ENCODE results near the gene KDM8. TPM values are rescaled to one million over a fixed set of nuclear protein-coding genes. Genes with fewer than 3 reads are reported as not detected.

The KDM8 gene
- total and polyA plus RNA-seq, 2 donors (not counting 3 experiments of a cell fraction or from before 2014, with no cell fraction given) = 5.1 to 8.4 TPM

GRCh38 chr16:27228045-27228444, 24.7 kb downstream of the KDM8 start:
- H3K4me3 ChIP-seq (replicated peaks in 1 of 3; ENCODE audit: insufficient read depth in 1 of 3, low read depth in 1 of 3, low read length in 3 of 3) = no peak overlapping the region
- peaks cover 0 to 18% of the 10 kb centered on the region in 2 experiments for H3K36me3 ChIP-seq (ENCODE audit: control insufficient read depth in 2 of 2, extremely low read depth in 1 of 2, insufficient read depth in 2 of 2, low read length in 2 of 2)
- FAIRE-seq (no peak), DNase-seq (ENCODE audit: low read depth, low spot score) (no peak)
- ChIA-PET CTCF (interaction anchor here (1.1 to 1.5 kb wide), 2 partner anchors 10 to 127 kb away, joined by 3 read pairs; no protein-coding TSS in a partner anchor), POLR2A (no interaction called here)
- no peak overlapping the region for H3K9ac ChIP-seq (replicated peaks; ENCODE audit: extremely low read depth, insufficient read depth, low read length)
- BruUV-seq (replicated peaks) = no TSS peak
- dilution Hi-C loops (cut with MboI; ENCODE audit: extremely low pct_ligation_motif_present, low sequenced_read_pairs) (no loop called here), intact Hi-C loops (cut with micrococcal nuclease) (no loop called here)
- H3K4me1 ChIP-seq (ENCODE audit: control insufficient read depth, extremely low read depth, insufficient read depth, low read length) = no peaks in the 10 kb centered on the region
- H2AFZ ChIP-seq (ENCODE audit: low read depth, low read length) = no peak overlapping the region
- no peaks in the 10 kb centered on the region for H3K27me3 ChIP-seq (ENCODE audit: control insufficient read depth in 2 of 2, insufficient read depth in 2 of 2, low read length in 2 of 2)
- no peaks in the 10 kb centered on the region for H3K9me3 ChIP-seq (replicated peaks; ENCODE audit: control insufficient read depth, insufficient read depth, low read length)
- H3K9me1 ChIP-seq (replicated peaks; ENCODE audit: control insufficient read depth, extremely low read depth, insufficient read depth, low read length) = no peaks in the 10 kb centered on the region
- H3K27ac ChIP-seq (ENCODE audit: insufficient read depth, low read depth, low read length) = no peak overlapping the region
- TF ChIP-seq POLR2A (IDR thresholded peaks at IDR 0.05; ENCODE audit: low read depth, low read length) (no peak), FOS (IDR thresholded peaks at IDR 0.05; ENCODE audit: borderline replicate concordance, insufficient read depth, low read length) (no peak), MAX (IDR thresholded peaks at IDR 0.05; ENCODE audit: insufficient read depth, insufficient read length) (no peak), MYC (IDR thresholded peaks at IDR 0.05; ENCODE audit: low read depth, low read length) (no peak)
- H4K20me1 ChIP-seq (replicated peaks; ENCODE audit: control insufficient read depth, extremely low read depth, insufficient read depth, low read length) = no peaks in the 10 kb centered on the region
- no peaks in the 10 kb centered on the region for H3K79me2 ChIP-seq (ENCODE audit: control insufficient read depth, insufficient read depth, low read length)
- H3K4me2 ChIP-seq (ENCODE audit: insufficient read depth, low read length) = no peak overlapping the region

DNA sequence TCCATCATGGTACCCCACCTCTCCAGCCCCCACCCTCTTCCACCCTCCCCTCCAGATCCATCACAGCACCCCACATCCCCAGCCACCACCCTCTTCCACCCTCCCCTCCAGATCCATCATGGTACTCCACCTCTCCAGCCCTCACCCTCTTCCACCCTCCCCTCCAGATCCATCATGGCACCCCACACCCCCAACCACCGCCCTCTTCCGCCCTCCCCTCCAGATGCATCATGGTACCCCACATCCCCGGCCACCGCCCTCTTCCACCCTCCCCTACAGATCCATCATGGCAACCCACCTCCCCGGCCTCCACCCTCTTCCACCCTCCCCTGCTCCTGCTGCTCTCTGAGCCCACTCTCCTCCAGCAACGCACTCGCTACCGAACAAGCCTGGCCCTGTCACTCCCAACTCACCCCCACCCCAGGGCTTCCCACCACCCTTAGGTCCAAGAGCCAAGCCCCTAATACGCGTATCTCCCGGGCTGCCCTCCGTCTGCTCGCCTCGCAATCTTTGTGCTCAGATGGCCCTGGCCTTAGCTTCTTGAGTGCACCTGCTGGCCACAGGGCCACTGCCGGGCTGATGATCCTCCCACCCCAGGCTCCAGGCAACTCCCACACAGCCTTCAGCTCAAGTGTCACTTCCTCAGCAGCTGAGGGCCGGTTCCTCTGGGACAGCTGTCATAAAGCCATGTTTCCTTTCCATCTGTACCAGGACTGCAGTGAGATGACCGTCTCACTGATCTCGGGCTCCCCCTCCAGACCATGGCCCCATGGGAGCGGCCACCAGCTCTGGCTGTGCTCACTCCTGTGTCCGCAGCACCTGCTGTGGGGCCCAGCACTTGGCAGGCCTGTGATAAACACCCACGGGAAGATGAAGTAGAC, 25.5 kb downstream of the KDM8 start:
- CTCF ChIA-PET = interaction anchor here (1.1 to 15.6 kb wide), 3 partner anchors 88 to 139 kb away, joined by 3 to 299 read pairs (median 3); no protein-coding TSS in a partner anchor
- no peaks in the 10 kb centered on the region for H3K4me1 ChIP-seq (ENCODE audit: control insufficient read depth, extremely low read depth, insufficient read depth, low read length)
- intact Hi-C loops (cut with micrococcal nuclease) (no loop called here), dilution Hi-C loops (cut with MboI; ENCODE audit: extremely low pct_ligation_motif_present, low sequenced_read_pairs) (no loop called here)
- no peak overlapping the region for H2AFZ ChIP-seq (ENCODE audit: low read depth, low read length)
- FAIRE-seq (no peak), DNase-seq (ENCODE audit: low read depth, low spot score) (no peak)
- no TSS peak for BruUV-seq (replicated peaks)
- no peak for TF ChIP-seq CTCF (IDR thresholded peaks at IDR 0.05; ENCODE audit: extremely low read depth in 1 of 2, insufficient read depth in 1 of 2, low read depth in 1 of 2, low read length in 2 of 2)
- no peak for TF ChIP-seq POLR2A (IDR thresholded peaks at IDR 0.05; ENCODE audit: low read depth, low read length)
- TF ChIP-seq JUN (IDR thresholded peaks at IDR 0.05; ENCODE audit: borderline replicate concordance, insufficient read depth, insufficient read length, low read depth) = no peak
- no peak for TF ChIP-seq MAX (IDR thresholded peaks at IDR 0.05; ENCODE audit: insufficient read depth, insufficient read length)
- TF ChIP-seq GATA2 (IDR thresholded peaks at IDR 0.05; ENCODE audit: insufficient read depth, insufficient read length, low read depth, low read length) = no peak
- TF ChIP-seq FOS (IDR thresholded peaks at IDR 0.05; ENCODE audit: borderline replicate concordance, insufficient read depth, low read length) = no peak
- no peaks in the 10 kb centered on the region for H3K9me1 ChIP-seq (replicated peaks; ENCODE audit: control insufficient read depth, extremely low read depth, insufficient read depth, low read length)
- POLR2A ChIA-PET = no interaction called here
- no peak overlapping the region for H3K4me2 ChIP-seq (ENCODE audit: insufficient read depth, low read length)
- H4K20me1 ChIP-seq (replicated peaks; ENCODE audit: control insufficient read depth, extremely low read depth, insufficient read depth, low read length) = no peaks in the 10 kb centered on the region
- no peaks in the 10 kb centered on the region for H3K27me3 ChIP-seq (ENCODE audit: control insufficient read depth in 2 of 2, insufficient read depth in 2 of 2, low read length in 2 of 2)
- no peak overlapping the region for H3K27ac ChIP-seq (ENCODE audit: insufficient read depth, low read depth, low read length)
- no peak overlapping the region for H3K9ac ChIP-seq (replicated peaks; ENCODE audit: extremely low read depth, insufficient read depth, low read length)
- H3K4me3 ChIP-seq (replicated peaks in 1 of 3; ENCODE audit: insufficient read depth in 1 of 3, low read depth in 1 of 3, low read length in 3 of 3) = no peak overlapping the region
- H3K36me3 ChIP-seq (ENCODE audit: control insufficient read depth in 2 of 2, extremely low read depth in 1 of 2, insufficient read depth in 2 of 2, low read length in 2 of 2) = peaks cover 0 to 19% of the 10 kb centered on the region in 2 experiments
- no peaks in the 10 kb centered on the region for H3K9me3 ChIP-seq (replicated peaks; ENCODE audit: control insufficient read depth, insufficient read depth, low read length)
- no peaks in the 10 kb centered on the region for H3K79me2 ChIP-seq (ENCODE audit: control insufficient read depth, insufficient read depth, low read length)
